DMS153 treated with DMSO at 0.1 percent for 48 hours (cell line): ENCODE data around the gene TMEM235.
A peak's percentile ranks its signal among the peaks of the same experiment; 100 is the strongest.

ENCODE experiments used
- DNase-seq: peaks from one replicate; lab custom pipeline; 2025; ENCODE audit not compliant: unreplicated experiment; lab: John Stamatoyannopoulos, UW

The TMEM235 gene

DNA sequence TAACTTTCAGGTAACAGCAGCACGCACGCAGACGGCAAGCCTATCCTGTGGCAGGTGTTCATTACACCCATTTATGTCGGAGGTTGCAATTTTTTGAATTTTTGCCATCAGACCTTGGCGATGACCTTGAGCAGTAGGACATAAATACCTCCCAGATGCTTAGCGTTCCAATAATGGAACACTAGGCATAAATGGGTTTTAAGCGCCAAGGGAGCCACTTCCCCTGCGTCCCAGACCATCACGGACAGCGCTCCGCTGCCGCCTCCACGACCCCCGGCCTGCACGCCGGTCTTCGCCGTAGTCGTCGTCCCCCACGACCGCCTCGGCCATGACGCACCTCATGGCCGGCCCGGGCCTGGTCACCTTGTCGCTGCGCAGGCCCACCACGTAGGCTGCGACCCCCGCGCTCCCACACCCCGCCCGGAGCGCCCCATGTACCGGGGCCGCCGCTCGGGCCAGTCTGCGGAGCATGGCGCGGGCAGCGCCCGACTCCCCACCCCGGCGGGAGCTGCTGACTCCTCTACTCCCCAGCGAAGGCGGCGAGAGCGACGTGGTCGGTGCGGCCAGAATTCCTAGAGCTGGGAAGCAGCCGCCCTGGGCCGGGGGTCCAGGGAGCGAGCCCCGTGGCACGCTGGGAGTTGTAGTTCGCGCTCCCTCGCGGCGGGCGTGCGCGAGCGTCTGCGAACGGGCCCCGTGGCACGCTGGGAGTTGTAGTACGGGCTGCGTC, 22.7 kb downstream of the TMEM235 start:
- peak; percentile 58 for DNase-seq

DNA sequence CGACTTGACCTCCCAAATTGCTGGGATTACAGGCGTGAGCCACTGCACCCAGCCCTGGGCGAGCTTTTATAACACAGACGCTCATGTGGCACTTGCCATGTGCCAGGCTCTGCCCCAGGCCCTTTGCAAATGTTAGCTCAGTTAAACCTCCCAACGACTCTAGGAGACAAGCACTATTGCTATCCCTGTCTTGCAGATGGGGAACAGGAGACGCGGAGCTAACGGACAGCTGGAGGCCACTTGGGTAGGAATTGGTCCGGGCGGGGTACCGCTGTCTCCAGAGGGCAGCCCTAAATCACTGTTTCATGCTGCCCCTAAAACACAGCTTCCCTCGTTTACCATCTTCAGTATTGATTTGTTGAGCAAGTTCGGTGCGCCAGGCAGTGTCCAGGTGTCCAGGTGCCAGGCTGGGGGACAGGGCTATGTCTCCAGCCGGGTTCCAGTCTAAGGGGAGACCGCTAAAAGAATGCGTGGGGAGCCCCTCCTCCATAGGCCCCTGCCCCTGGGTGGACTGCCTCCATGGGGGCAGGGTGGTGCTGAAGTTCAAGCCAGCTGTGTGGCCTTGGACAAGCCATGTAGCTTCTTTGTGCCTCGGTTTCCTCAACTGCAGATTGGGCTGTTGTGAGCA, 23.7 kb downstream of the TMEM235 start:
- no peak for DNase-seq

DNA sequence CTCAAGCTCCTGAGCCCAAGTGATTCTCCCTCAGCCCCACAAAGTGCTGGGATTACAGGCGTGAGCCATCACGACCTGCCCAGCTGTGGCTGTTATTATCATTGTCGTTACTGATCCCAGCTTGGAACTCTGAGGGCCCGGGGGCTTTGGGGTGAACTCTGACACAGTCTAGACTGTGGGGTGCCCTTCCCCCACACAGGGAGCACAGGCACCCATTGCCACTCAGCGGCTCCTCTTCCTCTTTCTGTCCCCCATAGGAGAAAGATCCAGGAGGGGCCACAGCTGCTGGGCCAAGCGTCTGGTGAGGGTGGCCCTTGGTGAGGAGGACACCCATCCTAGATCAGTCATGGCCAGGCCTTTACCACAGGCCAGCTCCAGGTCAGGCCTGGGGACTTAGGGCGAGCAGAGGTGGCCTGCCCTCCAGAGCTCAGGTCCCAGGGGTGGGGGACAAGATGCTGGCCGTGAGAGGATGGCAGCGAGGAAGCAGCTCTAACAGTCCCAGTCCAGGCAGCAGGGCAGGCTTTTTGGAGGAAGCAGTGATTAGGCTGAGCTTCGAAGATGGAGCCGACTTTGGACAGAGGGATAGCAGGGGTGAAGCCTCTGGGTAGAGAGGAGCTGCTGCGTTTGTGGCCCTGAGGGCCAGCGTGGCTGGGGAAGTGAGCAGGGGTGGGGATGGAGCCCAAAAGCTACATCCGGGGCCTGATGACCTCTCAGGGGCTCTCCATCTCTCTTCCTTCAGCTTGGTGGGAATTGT, 24.7 kb downstream of the TMEM235 start:
- DNase-seq = no peak

DNA sequence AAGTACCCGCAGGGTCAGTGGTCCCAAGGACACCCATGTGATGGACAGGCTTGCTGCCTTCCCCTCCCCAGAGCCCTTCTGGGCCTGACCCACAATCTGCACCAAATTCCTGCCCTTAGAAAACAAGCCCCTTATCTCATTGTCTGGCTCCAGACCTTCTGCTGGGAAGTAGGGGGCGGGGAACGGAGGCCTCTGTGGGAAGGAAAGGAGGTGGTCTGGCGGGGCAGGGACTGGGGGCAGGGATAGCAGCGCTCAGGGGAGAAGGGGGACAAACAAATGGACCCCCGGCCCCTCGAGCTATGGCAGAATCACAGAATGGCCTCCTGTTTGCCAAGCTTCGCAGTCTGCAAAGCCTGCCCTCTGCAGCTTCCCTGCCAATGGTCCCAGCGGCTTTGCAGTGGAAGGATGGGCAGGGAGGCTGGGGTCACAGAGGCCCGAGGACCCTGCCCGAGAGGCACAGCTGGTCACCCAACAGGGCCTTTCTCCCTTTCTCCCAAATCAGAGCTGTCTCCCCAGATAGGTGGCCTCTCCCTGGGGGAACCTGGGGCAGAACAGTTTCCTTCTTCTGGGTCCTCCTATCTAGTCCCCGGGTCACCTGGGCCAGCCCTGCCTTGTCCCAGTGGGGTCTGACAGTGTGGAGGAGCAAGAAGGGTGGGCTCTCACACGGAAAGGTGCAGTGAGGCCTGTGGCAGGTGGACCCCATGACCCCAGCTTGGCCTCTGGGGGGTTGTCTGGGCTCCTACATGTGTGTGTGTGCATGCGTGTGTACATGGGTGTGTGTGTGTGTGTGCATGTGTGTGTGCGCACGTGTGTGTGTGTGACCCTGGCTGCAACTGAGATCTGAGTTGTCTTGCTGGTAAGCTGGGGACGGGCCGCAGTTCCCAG, 25.5 kb downstream of the TMEM235 start:
- no peak for DNase-seq

DNA sequence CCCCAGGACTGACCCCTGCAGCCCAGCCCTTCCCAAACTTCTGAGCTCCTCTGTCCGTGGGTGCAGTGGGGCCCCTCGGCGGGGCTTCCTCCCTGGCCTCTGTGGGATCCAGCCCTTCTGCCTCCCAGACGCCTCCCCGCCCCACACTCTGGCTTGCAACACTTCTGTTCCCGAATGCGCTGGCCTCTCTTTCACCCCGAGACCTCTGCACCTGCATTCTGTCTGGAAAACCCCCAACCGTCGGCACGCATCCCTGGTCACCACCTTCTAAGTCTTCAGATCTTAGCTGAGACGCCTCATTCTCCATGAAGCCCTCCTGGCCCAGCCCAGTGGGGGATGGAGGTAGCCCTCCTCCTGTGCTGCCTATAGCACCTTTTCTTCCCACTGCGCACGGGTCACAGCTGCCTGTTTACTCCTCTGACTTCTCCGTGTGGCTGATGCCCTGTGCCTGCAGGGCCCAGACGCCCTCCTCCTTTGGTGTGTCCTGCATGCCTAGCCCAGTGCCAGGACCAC, 26.4 kb downstream of the TMEM235 start:
- DNase-seq = no peak

DNA sequence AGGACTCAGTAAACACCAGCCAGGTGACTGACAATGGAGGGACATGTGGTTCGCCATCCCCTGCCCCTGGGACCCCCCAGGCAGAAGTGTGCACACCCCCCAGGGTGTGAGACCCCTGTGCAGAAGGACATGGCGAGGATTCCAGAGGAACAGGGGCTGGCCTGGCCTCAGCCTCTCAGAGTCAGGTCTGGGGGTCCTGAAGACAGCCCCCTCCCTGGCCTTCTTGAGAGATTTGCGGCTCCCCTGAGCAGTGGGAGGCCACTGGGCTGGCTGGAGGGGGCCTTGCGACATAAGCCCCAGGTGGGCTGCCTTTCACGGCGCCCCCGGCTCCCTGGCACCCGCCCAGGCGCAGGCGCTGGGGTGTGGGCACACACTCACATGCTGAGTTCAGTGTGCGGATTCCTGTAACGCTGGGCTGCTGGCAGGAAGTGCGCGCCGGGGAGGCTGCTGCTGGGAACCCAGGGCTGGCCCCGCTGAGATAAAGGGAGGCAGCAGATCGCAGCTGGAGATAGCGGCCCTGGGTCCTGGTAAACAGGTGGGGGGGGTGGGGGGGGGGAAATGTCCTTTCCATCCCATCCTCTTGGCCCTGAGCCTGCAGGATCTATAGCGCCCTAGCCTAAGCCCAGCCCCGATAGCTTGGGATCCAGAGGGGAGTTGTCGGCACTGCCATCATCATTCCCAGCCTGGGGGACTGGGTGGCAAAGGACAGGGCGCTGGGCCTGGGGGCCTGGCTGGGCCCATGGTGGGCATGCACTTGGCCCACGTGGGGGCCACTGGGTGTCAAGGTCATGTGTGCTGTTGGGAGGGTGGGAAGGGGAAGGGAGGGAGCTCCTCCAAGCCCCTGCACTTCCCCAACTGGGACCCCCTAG, 27.1 kb downstream of the TMEM235 start:
- DNase-seq = peak; percentile 17

DNA sequence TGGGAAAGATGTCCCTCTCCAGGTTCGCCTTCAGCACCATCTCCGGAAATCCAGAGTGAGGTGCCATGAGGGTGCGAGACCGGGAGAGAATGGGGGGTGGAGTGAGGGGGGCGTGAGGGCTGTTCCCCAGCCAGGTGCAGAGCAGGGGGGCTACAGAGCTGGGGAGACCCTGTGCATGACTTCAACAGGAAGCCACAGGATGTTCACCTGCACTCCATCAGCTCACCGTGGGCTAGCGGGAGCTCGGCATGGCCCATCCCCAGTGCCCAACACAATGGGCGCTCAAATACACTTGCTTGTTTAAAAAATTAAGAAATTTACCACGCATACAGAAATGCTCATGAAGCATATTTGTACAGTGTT, 27.7 kb downstream of the TMEM235 start:
- no peak for DNase-seq

DNA sequence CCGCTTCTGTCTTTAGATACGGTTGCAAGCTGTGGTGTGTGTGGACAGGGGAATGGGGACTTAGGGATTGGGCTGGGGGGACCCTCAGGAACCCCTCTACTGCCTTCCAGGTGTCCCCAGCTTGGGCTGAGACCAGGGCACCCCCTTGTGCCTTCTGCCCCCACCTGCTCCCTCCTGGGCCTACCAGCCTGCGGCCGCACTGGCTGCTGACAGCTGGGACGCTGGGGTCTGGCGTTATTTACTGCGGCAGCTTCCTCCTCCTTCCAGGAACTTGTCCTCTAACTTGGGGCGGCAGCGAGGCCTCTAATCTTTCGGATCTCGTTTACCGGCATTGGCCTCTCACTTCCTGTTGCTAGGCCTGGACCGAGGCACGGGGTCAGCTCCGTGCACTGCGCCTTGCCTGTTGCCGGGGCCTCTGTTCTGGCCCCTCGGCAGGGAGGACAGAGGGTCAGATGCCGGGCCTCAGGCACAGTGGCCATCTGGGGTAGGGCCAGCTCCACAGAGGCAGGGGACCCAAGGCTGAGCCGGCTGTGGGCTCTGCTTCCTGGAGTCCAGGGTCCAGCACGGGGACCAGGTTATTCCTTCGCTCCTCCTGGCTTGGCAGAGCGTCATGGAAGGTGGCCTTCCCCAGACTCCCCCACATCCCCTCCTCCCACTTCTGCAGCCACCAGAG, 31.8 kb downstream of the TMEM235 start:
- DNase-seq = no peak

DNA sequence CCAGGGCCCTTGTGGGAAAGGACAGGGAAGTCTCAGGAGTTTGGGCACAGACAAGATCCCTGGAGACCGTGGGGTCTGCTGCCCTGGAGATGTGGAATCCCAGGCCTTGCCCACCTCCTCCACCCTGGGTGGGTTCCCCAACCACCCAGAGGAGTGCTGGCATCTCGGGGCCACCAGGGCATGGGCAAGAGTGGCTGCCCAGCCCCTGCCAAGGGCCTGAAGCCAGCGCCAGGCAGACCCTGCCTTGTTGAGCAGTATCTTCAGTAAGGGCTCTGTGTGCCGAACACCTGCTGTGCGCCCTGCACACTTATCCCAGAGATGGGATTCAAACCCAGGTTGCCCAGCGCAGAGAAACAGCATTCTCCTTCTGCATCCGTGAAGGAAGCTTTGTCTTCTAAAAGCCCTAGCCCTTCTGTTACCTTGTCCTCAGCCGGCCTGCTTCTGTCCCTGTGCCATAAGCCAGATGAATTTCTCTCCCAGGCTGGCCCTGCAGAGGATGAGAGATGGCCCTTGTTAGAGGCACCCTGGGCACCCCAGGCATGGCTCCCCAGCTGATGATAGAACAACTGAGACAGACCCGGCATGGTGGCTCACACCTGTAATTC, 32.4 kb downstream of the TMEM235 start:
- DNase-seq = no peak

DNA sequence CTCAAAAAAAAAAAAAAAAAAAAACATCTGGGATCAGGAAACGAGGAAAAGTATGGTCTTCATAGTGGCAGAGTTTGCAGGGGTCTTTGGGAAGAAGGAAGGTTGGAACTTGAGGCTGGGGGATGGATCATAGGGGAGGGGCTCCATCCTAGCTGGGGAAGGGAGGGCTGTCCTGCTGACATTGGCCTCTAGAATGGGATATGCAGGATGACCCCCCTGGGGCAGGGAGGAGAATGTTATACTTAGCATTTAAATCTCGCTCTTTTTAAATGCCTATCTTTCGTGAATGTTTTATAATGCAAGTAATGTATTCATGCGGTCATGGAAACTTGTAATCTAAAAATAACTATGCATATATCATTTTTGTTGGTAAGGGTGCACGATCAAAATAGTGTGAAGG, 33.2 kb downstream of the TMEM235 start:
- no peak for DNase-seq

DNA sequence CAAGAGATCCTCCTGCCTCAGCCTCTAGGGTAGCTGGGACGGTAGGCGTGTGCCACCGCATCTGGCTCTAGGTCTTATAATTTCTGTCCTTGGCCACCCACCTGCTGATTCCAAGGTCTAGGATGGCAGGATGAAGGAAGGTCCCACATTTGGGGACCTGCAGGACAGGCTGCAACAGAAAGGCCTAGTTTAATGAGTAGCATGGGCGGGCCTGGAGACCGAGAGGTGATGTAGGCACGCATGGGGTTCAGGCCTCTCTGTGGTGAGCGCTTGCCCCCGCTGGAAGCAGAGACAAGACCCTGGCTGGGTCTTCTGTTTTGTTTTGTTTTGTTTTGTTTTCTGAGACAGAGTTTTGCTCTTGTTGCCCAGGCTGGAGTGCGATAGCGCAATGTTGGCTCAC, 33.7 kb downstream of the TMEM235 start:
- no peak for DNase-seq

DNA sequence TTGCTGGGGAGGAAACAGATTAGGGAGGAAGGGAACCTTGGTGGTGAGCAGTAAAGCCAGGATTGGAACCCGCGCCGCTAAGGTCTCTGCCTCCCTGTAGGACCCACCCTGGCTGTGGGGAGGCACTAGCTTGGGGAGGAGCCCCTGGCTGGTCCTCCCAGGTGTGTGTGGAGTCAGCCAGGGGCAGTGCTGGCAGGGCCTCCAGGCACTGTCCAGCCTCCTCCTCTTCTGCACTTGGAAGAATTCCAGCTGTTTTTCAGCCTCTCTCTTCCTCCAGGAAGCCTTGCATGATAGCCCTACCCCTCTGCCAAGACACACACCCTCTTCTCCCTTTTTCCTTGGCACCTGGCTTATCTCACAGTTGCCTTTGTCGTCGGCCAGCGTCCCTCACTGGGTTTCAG, 34.8 kb downstream of the TMEM235 start:
- no peak for DNase-seq

DNA sequence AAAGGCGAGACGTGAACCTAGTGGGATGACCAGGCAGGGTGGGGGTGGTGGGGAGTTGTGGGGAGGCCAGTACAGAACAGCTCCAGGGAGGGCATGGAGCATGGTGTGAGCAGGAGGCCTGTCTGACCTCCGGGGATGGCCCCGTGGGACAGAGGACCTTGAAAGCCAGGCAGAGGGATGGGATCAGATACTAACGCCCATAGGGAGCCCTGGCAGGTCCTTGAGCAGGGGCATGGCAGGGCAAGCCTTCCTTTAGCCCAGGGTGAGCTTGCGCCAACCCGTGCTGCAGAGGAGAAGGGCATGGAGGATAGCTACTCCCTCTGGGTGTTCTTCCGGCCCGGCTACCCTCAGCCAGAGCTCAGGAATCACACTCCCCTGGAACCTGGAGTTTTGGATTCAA, 35.3 kb downstream of the TMEM235 start:
- DNase-seq = no peak

DNA sequence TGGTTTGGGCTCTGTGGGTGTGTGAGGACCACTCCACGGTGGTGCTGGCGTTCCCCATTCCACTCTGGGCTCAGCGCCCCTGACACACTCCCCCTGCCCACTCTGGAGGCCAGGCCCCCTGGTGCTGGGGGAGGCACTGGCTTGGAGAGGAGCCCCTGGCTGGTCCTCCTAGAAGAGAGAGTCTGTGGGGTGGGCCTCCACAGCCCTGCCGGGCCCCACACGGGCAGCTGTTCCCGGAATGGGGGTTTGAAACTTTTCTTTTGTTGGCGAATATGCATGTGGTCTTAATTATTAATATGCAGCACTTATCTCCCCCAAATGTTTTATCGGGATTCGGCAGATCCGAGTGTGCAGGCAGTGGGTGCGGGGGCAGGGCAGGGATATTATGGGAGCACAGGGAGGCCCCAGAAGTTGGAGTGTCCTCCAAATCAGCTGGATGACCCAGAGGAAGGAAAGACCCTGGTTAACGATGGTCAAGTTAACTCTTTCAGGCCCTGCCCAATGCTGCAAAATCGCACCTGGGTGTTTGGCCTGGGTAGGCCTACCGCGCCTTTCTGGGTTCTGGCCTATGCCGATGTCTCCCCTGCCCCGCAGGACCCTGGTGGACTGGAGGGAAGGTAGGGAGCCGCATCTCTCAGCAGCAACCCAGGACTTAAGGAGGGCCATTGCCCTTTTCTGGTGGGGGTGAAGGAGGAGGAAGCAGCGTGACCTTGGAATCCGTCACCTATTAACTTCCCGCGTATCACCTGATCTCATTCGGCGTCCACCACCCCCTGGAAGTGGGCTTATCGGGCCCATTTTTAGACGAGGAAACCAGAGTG, 36.0 kb downstream of the TMEM235 start:
- no peak for DNase-seq

DNA sequence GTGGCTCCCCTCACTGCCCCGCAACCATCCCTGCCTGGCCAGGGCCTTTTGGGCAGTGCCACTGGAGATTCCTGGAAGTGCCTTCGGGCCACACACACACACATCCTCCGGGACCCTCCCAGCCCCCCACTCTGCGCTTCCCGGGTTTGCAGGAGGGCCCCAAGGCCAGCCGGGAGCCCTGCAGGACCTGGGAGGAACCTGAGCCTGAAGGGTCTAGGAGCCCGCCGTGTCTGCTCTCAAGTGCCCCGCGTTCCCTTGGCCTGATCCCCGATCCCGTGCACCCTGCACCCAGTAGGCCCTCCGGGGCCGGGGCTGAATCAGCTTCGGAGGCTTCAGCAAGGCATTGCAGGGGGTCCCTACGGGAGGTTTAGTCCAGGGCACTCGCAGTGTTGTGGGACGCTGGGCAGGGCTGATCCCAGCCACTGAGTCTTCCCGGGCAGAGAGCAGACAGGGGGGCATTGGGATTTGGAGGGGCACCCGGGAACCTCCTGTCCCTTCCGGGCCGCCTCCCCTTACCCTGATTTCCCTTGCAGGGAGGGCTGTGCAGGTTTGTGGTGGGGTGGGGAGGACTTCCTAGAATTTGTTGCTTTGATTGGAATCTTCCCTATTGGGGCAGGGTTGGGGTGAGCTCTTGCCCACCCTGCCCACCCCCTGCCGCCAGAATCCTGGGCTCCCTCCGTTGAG, 36.9 kb downstream of the TMEM235 start:
- DNase-seq = no peak

DNA sequence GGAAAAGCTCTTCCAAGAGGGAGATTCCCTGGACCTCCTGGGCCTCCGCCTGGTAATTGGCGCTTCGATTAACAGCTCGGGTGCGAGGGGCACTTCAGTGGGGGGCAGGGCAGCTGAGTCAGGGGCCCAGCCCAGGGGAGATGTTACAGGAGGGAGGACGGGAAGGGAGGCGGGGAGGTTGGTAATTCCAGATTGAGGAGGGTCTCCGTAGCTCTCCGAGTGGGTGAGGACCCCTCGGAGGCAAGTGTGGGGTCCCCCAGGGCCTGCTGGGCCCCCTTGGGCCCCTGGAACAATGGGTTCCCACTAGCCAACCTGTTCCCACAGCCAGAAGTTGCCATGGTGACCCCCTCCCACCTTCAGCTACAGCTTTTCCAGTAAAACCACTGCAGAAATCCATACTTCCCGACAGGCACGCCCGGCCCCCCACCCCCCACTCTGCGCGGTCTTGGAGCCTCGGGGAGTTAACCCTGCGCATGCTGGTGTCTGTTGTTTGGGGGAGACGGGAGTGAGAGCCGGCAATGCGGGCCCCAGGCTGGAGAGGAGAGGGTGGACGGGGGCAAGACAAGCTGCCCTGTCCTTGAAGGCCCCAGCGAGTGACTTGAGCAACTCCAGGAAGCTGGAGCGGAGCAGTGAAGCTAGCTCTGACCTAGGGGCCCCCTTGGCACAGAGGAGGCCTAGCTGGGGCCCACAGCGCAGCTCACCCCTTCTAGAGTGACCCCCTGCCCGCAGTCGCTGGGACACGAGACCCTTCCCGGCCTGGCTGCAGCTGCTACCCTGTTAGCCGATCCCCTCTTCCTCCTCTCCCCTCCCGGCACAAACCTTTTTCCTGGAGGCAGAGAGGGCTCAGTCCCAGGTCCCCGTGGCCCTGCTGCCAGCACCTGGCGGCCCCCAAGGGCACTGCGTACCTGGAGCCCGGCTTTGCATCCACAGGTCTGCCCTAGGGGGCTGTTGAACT, 37.8 kb downstream of the TMEM235 start:
- DNase-seq = no peak

DNA sequence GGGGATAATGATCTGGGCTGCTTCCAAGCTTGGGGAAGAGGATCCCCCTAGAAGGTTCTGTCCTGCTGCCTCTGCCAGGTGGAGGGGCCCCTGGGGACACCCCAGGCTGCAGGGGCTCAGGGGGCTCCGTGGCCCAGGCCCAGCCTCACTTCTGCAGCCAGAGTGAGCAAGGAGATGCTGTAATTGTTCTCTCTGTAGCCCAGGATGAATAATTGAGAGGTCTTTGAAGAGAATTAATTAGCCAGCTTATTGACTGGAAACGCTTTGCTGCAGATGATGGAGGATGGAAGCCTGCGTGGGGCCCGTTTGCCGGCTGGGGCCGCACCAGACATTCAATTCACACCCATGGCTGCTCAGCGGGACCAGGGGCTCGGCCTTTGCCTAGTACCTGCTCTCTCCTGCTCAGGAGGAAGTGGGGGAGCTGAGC, 38.5 kb downstream of the TMEM235 start:
- no peak for DNase-seq
